AG09319 (cell line): ENCODE data around the gene MYO15A.

Experiments used
- DNase-seq: peaks from one replicate; pipeline ENCODE4 v3.0.0-alpha.2; 2010; ENCODE audit warnings: low read depth; ENCODE audit errors: extremely low read depth
- CTCF ChIP-seq: IDR thresholded peaks from 2 replicates; pipeline ENCODE4 v1.5.1; 2011; ENCODE audit warnings: low read depth, mild to moderate bottlenecking, inconsistent platforms, low read length, moderate library complexity

MYO15A gene, protein sequence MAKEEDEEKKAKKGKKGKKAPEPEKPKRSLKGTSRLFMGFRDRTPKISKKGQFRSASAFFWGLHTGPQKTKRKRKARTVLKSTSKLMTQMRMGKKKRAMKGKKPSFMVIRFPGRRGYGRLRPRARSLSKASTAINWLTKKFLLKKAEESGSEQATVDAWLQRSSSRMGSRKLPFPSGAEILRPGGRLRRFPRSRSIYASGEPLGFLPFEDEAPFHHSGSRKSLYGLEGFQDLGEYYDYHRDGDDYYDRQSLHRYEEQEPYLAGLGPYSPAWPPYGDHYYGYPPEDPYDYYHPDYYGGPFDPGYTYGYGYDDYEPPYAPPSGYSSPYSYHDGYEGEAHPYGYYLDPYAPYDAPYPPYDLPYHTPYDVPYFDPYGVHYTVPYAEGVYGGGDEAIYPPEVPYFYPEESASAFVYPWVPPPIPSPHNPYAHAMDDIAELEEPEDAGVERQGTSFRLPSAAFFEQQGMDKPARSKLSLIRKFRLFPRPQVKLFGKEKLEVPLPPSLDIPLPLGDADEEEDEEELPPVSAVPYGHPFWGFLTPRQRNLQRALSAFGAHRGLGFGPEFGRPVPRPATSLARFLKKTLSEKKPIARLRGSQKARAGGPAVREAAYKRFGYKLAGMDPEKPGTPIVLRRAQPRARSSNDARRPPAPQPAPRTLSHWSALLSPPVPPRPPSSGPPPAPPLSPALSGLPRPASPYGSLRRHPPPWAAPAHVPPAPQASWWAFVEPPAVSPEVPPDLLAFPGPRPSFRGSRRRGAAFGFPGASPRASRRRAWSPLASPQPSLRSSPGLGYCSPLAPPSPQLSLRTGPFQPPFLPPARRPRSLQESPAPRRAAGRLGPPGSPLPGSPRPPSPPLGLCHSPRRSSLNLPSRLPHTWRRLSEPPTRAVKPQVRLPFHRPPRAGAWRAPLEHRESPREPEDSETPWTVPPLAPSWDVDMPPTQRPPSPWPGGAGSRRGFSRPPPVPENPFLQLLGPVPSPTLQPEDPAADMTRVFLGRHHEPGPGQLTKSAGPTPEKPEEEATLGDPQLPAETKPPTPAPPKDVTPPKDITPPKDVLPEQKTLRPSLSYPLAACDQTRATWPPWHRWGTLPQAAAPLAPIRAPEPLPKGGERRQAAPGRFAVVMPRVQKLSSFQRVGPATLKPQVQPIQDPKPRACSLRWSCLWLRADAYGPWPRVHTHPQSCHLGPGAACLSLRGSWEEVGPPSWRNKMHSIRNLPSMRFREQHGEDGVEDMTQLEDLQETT (N-terminal part only)

GRCh38 chr17:18108401-18109312 lies at the start of gene MYO15A:
Gene MYO15A (plus strand): TSS chr17:18108756. CDS start chr17:18118801, 10,045 bp downstream.
- no peak for TF ChIP-seq CTCF
- DNase-seq, result no peak

- DNase-seq, result no peak
- TF ChIP-seq CTCF, result no peak
Measured at GRCh38 chr17:18059283-18059682, 49.3 kb upstream of the MYO15A start.

DNA sequence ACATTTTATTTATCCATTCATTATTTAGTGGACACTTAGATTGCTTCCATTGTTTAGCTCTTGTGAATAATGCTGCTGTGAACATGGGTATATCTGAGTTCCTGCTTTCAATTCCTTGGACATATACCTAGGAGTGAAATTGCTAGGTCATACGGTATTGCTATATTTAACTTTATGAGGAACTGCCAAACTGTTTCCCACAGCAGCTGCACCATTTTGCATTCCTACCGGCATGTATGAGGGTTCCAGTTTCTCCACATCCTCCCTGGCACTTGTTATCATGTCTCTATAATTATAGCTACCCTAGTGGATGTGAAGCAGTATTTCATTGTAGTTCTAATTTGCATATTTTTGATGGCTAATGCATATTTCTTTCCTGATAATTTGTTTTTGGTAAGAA lies 44.5 kb upstream of the MYO15A start:
- TF ChIP-seq CTCF, result no peak
- no peak for DNase-seq

GRCh38 chr17:18065546-18065945 lies 43.0 kb upstream of the MYO15A start:
- no peak for DNase-seq
- TF ChIP-seq CTCF, result no peak

GRCh38 chr17:18066866-18067265 lies 41.7 kb upstream of the MYO15A start:
- no peak for DNase-seq

More at GRCh38 chr17:18066866-18067265, 41.7 kb upstream of the MYO15A start:
- TF ChIP-seq CTCF, result no peak
